Measurements from ENCODE around the gene SMAD3.

Gene SMAD3

DNA sequence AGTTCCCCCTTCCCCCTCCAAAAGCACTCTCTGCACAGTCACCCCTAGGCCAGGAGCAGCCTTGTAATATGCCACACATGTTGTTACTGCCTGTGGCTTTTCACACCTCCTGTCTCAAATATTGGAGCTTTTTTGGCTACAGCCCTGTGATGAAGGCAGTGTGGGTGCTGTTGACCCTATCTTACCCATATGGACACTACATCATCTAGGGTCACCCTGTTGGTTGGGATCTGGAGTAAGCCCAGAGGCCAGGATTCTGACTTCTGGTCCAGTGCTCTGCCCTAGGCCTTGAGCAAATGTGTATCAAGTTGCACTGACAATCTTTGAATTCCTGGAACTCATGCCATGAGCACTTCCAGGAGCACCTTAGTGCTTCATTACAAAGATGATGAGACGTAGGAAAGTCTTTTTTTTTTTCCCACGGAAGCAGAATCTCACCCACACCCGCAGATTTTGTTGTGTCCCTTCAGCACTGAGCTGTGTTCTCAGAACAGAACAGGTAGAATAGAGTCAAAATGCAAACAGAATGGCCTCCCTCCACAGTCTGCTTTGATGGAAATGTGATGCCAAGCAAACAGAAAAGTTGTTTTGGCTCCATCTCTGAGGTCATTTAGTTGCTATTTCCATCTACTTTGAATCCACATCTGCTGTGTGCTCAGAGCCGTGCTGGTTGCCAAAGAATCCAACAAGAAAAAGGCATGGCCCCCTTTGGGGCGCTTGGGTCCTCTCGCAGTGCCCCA lies 49.6 kb downstream of the SMAD3 start:
- H4K20me1 ChIP-seq (ENCODE audit: insufficient read depth, low read length) = no peaks in the 10 kb centered on the region
- H3K27ac ChIP-seq (ENCODE audit: low read length) = no peak overlapping the region
- H3K79me2 ChIP-seq (ENCODE audit: insufficient read depth, low read length) = no peaks in the 10 kb centered on the region
- H3K27me3 ChIP-seq (ENCODE audit: insufficient read depth, low read length, poor library complexity) = no peaks in the 10 kb centered on the region
- no peak overlapping the region for H3K4me3 ChIP-seq (ENCODE audit: low read depth in 1 of 2, low read length in 2 of 2)
- H3K4me1 ChIP-seq (ENCODE audit: insufficient read depth, low read length) = no peaks in the 10 kb centered on the region
- DNase-seq (no peak), ATAC-seq (ENCODE audit: insufficient read depth, low read depth) (no peak)
- H3K9me3 ChIP-seq (ENCODE audit: insufficient read depth, low read length, severe bottlenecking) = no peaks in the 10 kb centered on the region
- no peak overlapping the region for H3K4me2 ChIP-seq (ENCODE audit: insufficient read depth, low read length)
- H3K36me3 ChIP-seq (ENCODE audit: insufficient read depth, low read length) = no peaks in the 10 kb centered on the region
- no peak for TF ChIP-seq EZH2 (IDR thresholded peaks at IDR 0.05; ENCODE audit: borderline replicate concordance, low read depth, low read length, severe bottlenecking)
- TF ChIP-seq, protein P1, sequence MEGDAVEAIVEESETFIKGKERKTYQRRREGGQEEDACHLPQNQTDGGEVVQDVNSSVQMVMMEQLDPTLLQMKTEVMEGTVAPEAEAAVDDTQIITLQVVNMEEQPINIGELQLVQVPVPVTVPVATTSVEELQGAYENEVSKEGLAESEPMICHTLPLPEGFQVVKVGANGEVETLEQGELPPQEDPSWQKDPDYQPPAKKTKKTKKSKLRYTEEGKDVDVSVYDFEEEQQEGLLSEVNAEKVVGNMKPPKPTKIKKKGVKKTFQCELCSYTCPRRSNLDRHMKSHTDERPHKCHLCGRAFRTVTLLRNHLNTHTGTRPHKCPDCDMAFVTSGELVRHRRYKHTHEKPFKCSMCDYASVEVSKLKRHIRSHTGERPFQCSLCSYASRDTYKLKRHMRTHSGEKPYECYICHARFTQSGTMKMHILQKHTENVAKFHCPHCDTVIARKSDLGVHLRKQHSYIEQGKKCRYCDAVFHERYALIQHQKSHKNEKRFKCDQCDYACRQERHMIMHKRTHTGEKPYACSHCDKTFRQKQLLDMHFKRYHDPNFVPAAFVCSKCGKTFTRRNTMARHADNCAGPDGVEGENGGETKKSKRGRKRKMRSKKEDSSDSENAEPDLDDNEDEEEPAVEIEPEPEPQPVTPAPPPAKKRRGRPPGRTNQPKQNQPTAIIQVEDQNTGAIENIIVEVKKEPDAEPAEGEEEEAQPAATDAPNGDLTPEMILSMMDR (IDR thresholded peaks at IDR 0.05; ENCODE audit: borderline replicate concordance, extremely low read depth, low read length, poor library complexity, severe bottlenecking) = no peak
- no peak overlapping the region for H3K9ac ChIP-seq (ENCODE audit: low read depth, low read length)
- H2AFZ ChIP-seq (ENCODE audit: low read depth, low read length) = no peak overlapping the region

DNA sequence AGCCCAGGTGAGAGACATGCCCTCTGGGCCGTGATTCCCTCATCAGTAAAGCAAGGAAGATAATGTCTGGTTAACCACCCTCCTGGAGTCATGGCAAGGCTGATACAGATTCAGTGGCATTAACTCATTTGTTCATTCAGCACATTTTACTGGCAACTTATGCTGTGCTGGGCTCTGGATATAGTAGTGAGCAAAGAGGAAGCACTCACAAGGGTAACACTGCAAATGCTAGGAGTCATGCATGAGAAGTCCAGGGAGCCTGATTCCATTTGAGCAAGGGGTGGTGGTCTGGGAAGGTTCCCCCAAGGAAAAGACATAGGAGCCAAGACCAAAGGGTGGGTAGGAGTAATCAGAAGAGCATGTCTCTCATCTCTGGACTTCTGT lies 50.2 kb downstream of the SMAD3 start:
- Histone ChIP-seq H3K4me3 (ENCODE audit: low read depth in 1 of 2, low read length in 2 of 2) (no peak overlapping the region), H4K20me1 (ENCODE audit: insufficient read depth, low read length) (no peaks in the 10 kb centered on the region), H2AFZ (ENCODE audit: low read depth, low read length) (no peak overlapping the region), H3K9me3 (ENCODE audit: insufficient read depth, low read length, severe bottlenecking) (no peaks in the 10 kb centered on the region), H3K27ac (ENCODE audit: low read length) (no peak overlapping the region), H3K9ac (ENCODE audit: low read depth, low read length) (no peak overlapping the region), H3K27me3 (ENCODE audit: insufficient read depth, low read length, poor library complexity) (no peaks in the 10 kb centered on the region), H3K4me1 (ENCODE audit: insufficient read depth, low read length) (no peaks in the 10 kb centered on the region), H3K4me2 (ENCODE audit: insufficient read depth, low read length) (no peak overlapping the region), H3K79me2 (ENCODE audit: insufficient read depth, low read length) (no peaks in the 10 kb centered on the region), H3K36me3 (ENCODE audit: insufficient read depth, low read length) (no peaks in the 10 kb centered on the region)
- ATAC-seq (ENCODE audit: insufficient read depth, low read depth) = no peak
- DNase-seq = no peak
- no peak for TF ChIP-seq EZH2 (IDR thresholded peaks at IDR 0.05; ENCODE audit: borderline replicate concordance, low read depth, low read length, severe bottlenecking)
- TF ChIP-seq, protein P1 (IDR thresholded peaks at IDR 0.05; ENCODE audit: borderline replicate concordance, extremely low read depth, low read length, poor library complexity, severe bottlenecking) = no peak

DNA sequence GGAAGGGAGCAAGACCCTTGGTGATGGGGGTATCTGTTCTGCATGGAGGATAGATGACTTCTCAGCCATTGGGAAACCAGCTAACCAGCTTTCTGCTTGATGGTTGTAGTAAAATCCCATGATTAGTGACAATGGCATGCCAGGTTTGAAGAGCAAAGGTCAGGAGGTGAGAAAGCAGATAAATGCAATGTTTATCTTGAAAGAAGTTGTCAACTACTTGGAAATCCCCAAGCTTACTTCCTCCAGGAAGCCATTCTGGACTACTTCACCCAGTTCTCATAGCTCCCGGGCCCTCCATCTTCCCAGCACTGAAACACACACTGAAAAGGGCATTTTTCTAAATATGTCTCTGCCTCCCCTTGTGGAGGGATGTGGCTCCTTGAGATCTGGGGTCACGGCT lies 51.3 kb downstream of the SMAD3 start:
- DNase-seq (no peak), ATAC-seq (ENCODE audit: insufficient read depth, low read depth) (no peak)
- Histone ChIP-seq H3K36me3 (ENCODE audit: insufficient read depth, low read length) (no peaks in the 10 kb centered on the region), H3K4me2 (ENCODE audit: insufficient read depth, low read length) (no peak overlapping the region), H4K20me1 (ENCODE audit: insufficient read depth, low read length) (no peaks in the 10 kb centered on the region), H3K9ac (ENCODE audit: low read depth, low read length) (no peak overlapping the region), H3K27me3 (ENCODE audit: insufficient read depth, low read length, poor library complexity) (no peaks in the 10 kb centered on the region), H3K27ac (ENCODE audit: low read length) (no peak overlapping the region), H3K4me3 (ENCODE audit: low read depth in 1 of 2, low read length in 2 of 2) (no peak overlapping the region), H2AFZ (ENCODE audit: low read depth, low read length) (no peak overlapping the region), H3K9me3 (ENCODE audit: insufficient read depth, low read length, severe bottlenecking) (no peaks in the 10 kb centered on the region), H3K79me2 (ENCODE audit: insufficient read depth, low read length) (no peaks in the 10 kb centered on the region), H3K4me1 (ENCODE audit: insufficient read depth, low read length) (no peaks in the 10 kb centered on the region)
- TF ChIP-seq, protein P1 (IDR thresholded peaks at IDR 0.05; ENCODE audit: borderline replicate concordance, extremely low read depth, low read length, poor library complexity, severe bottlenecking) = no peak
- no peak for TF ChIP-seq EZH2 (IDR thresholded peaks at IDR 0.05; ENCODE audit: borderline replicate concordance, low read depth, low read length, severe bottlenecking)
